ENCODE results near the gene ARID3B. TPM values are rescaled to one million over a fixed set of nuclear protein-coding genes. Genes with fewer than 3 reads are reported as not detected.

ARID3B gene
- total and polyA plus RNA-seq, 2 of the 4 experiments (the other 2 are of a cell fraction), result 2.5 to 5.0 TPM

DNA sequence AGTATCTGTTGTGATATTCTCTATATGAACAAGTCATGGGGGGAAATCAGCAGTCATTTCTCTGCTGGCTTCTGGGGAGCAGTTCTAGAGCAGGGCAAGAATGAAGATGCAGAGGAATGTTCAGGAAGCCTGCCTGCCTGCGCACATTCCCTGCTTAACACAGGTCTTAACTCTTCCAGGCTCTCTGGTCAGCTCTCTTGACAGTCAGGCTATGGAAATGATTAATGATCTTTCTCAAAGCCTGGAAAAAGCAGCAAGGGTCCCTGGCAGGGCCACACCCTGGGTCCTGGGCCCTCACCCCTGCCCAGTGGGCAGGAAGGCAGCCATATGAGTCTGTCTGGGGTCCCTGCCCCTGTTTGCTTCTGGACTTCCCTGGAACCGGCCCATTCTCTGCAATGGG, 43.2 kb downstream of the ARID3B start (continued):
- no peak for TF ChIP-seq RFX5 (IDR thresholded peaks at IDR 0.05; ENCODE audit: low read depth, low read length)
- TF ChIP-seq FOS (IDR thresholded peaks at IDR 0.05; ENCODE audit: low read depth, low read length), result no peak
- TF ChIP-seq NFE2L2 (IDR thresholded peaks at IDR 0.05; ENCODE audit: low read depth, low read length), result no peak

DNA sequence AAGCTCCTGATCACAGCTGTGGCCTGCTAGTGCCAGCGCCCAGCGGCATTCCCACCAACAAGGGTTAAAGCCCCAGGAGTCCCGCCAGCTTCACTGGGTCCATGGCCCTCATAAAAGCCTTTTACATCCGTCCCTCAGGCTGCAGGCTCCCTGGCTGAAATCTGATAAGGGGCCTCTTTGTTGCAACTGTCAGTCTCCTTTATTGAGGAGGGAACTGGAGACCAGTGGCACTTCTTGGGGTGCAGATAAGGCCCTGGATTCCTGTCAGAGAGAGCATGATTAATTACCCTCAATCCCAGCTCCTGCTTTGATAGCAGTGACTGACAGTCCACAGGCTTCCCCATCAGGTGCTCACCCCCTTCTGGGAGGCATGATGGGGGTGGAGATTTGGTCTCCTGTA, 43.8 kb downstream of the ARID3B start:
- H3K27ac ChIP-seq (ENCODE audit: insufficient read depth, low read length), result no peak overlapping the region
- no peak overlapping the region for H3K4ac ChIP-seq (ENCODE audit: low read depth, low read length)
- no peak overlapping the region for H2AK9ac ChIP-seq (replicated peaks; ENCODE audit: low read depth, low read length, poor library complexity)
- no peak overlapping the region for H2BK15ac ChIP-seq (ENCODE audit: low read depth, low read length)
- H2BK120ac ChIP-seq (ENCODE audit: low read depth, low read length), result no peak overlapping the region
- H3K9me3 ChIP-seq (ENCODE audit: control insufficient read depth, insufficient read depth, low read length), result no peaks in the 10 kb centered on the region
- peaks cover 9% of the 10 kb centered on the region for H3K4me1 ChIP-seq (ENCODE audit: control insufficient read depth, insufficient read depth, low read length)
- BruUV-seq (replicated peaks), result no TSS peak
- peaks cover 0 to 20% of the 10 kb centered on the region in 2 experiments; a peak in 1 of 4 replicates for H3K79me1 ChIP-seq (ENCODE audit: low read depth in 1 of 2, low read length in 2 of 2)
- H3K4me3 ChIP-seq (ENCODE audit: insufficient read depth, low read depth, low read length), result no peak overlapping the region
- no peak overlapping the region for H2AFZ ChIP-seq (replicated peaks; ENCODE audit: low read length, poor library complexity)
- intact Hi-C loops (cut with micrococcal nuclease), result no loop called here
- in situ Hi-C loops (cut with MboI; ENCODE audit: low sequenced_read_pairs), result no loop called here
- H4K20me1 ChIP-seq (ENCODE audit: insufficient read depth, low read length), result peaks cover 4% of the 10 kb centered on the region
- DNase-seq, result no peak
- no peak overlapping the region for H4K8ac ChIP-seq (ENCODE audit: low read depth in 2 of 2, low read length in 2 of 2)
- TF ChIP-seq, protein P1, sequence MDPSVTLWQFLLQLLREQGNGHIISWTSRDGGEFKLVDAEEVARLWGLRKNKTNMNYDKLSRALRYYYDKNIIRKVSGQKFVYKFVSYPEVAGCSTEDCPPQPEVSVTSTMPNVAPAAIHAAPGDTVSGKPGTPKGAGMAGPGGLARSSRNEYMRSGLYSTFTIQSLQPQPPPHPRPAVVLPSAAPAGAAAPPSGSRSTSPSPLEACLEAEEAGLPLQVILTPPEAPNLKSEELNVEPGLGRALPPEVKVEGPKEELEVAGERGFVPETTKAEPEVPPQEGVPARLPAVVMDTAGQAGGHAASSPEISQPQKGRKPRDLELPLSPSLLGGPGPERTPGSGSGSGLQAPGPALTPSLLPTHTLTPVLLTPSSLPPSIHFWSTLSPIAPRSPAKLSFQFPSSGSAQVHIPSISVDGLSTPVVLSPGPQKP (IDR thresholded peaks at IDR 0.05; ENCODE audit: borderline replicate concordance, low read depth, low read length), result no peak
- TF ChIP-seq CEBPB (IDR thresholded peaks at IDR 0.05; ENCODE audit: low read depth, low read length), result no peak
- TF ChIP-seq MAZ (IDR thresholded peaks at IDR 0.05; ENCODE audit: borderline replicate concordance, low read depth, low read length), result no peak
- TF ChIP-seq RCOR1 (IDR thresholded peaks at IDR 0.05; ENCODE audit: insufficient replicate concordance, low read length), result no peak
- no peak for TF ChIP-seq BHLHE40 (IDR thresholded peaks at IDR 0.05; ENCODE audit: low read depth, low read length)
- TF ChIP-seq POLR2A (IDR thresholded peaks at IDR 0.05; ENCODE audit: low read depth, low read length), result no peak
- no peak for TF ChIP-seq CHD1 (IDR thresholded peaks at IDR 0.05; ENCODE audit: low read depth, low read length)
- TF ChIP-seq, protein P2, sequence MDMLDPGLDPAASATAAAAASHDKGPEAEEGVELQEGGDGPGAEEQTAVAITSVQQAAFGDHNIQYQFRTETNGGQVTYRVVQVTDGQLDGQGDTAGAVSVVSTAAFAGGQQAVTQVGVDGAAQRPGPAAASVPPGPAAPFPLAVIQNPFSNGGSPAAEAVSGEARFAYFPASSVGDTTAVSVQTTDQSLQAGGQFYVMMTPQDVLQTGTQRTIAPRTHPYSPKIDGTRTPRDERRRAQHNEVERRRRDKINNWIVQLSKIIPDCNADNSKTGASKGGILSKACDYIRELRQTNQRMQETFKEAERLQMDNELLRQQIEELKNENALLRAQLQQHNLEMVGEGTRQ (IDR thresholded peaks at IDR 0.05; ENCODE audit: low read depth, low read length), result no peak
- no peak for TF ChIP-seq RFX5 (IDR thresholded peaks at IDR 0.05; ENCODE audit: low read depth, low read length)
- no peak overlapping the region for H3K23ac ChIP-seq (ENCODE audit: low read depth, low read length)
- no peak overlapping the region for H3K9ac ChIP-seq (ENCODE audit: low read depth, low read length)
- CTCF ChIA-PET, result no interaction called here
- no peak overlapping the region for H3K56ac ChIP-seq (ENCODE audit: extremely low read depth, insufficient read depth, low read length)
- no peaks in the 10 kb centered on the region for H3K27me3 ChIP-seq (ENCODE audit: control insufficient read depth, insufficient read depth, low read length)
- peaks cover 4% of the 10 kb centered on the region for H3K36me3 ChIP-seq (ENCODE audit: control insufficient read depth, insufficient read depth, low read length)
- H3K4me2 ChIP-seq (ENCODE audit: low read depth, low read length), result no peak overlapping the region
- dilution Hi-C loops (cut with HindIII; ENCODE audit: low sequenced_read_pairs, unreplicated experiment), result no loop called here
- H2BK5ac ChIP-seq (ENCODE audit: low read depth, low read length, poor library complexity, severe bottlenecking), result no peak overlapping the region
- no peak overlapping the region for H3K18ac ChIP-seq (ENCODE audit: low read depth, low read length)
- no peak for ATAC-seq (ENCODE audit: low read depth)
- no peak overlapping the region for H4K91ac ChIP-seq (ENCODE audit: insufficient read depth, low read depth, low read length)
- 82% methylated on average over 2 of the region's 4 CpGs; no CpG with 5 or more reads in 1 of the 2 experiments for WGBS, 2 experiments (ENCODE audit: extremely low coverage in 2 of 2, insufficient read length in 1 of 2)
- peaks cover 15% of the 10 kb centered on the region for H3K9me1 ChIP-seq (ENCODE audit: insufficient read depth, low read length)
- H3K14ac ChIP-seq (replicated peaks; ENCODE audit: low read depth, low read length), result no peak overlapping the region
- POLR2A ChIA-PET (ENCODE audit: unreplicated experiment), result interaction anchor here (0.6 kb wide), 1 partner anchor 13 kb away, joined by 3 read pairs; no protein-coding TSS in a partner anchor
- H2AK5ac ChIP-seq (ENCODE audit: low read depth, low read length), result no peak overlapping the region
- H4K5ac ChIP-seq (ENCODE audit: low read depth, low read length), result no peak overlapping the region
- no peak overlapping the region for H2BK20ac ChIP-seq (ENCODE audit: low read depth, low read length)

Measured in IMR-90 (cell line).